Transverse colon (tissue), 3 donors: ENCODE measurements around the gene RNF19B.

Experiments
- EP300 ChIP-seq: sonication (generic); formaldehyde crosslinking; IDR thresholded peaks from one replicate; pipeline ENCODE4 v1.6.1; 2017; ENCODE audit warnings: antibody characterized with exemption, low read depth
- TF ChIP-seq, protein P1 (sequence below), 5 experiments: fragments of 200-600 bp in 3 of 5; fragments of 450-650 bp in 2 of 5; sonication (generic) in 3 of 5; IDR thresholded peaks; 1 replicate in 2 of 5; 2 replicates in 3 of 5; pipeline ENCODE4 v1.5.1; 2016 to 2017; ENCODE audit warnings: antibody characterized with exemption in 5 of 5, inconsistent platforms in 3 of 5, mild to moderate bottlenecking in 2 of 5, moderate library complexity in 1 of 5

DNA sequence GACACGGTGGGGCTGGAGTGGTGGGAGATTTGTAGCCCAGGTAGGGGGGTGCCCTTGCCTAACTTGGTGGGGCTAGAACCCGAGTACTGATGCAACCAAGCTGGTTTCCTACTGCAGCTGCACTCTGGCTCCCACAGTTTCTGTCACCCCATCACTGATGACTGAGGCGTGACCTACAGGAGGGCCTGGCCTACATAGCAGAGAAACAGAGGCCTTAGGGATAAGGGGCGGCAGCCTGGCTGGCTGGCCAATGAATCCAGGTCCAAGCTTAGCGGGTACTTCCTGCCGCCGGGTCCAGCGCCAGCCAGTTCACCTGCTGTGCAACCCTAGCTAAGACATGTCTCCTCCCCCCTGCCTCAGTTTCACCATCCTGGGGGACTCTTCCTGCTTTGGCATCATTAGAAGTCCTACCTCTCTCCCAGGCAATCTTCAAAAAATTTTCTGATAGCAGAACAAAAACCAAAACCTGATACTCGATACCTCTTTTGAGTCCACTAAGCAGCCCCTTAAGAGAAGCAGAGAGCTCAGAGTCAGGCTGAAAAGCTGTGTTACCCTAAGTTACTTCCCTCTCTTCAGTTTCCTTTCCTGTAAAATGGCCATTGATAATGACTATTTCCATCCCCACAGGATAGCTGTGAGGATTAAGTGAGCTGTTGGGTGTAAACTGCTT, 27.3 kb upstream of the RNF19B start:
- TF ChIP-seq, protein P1, sequence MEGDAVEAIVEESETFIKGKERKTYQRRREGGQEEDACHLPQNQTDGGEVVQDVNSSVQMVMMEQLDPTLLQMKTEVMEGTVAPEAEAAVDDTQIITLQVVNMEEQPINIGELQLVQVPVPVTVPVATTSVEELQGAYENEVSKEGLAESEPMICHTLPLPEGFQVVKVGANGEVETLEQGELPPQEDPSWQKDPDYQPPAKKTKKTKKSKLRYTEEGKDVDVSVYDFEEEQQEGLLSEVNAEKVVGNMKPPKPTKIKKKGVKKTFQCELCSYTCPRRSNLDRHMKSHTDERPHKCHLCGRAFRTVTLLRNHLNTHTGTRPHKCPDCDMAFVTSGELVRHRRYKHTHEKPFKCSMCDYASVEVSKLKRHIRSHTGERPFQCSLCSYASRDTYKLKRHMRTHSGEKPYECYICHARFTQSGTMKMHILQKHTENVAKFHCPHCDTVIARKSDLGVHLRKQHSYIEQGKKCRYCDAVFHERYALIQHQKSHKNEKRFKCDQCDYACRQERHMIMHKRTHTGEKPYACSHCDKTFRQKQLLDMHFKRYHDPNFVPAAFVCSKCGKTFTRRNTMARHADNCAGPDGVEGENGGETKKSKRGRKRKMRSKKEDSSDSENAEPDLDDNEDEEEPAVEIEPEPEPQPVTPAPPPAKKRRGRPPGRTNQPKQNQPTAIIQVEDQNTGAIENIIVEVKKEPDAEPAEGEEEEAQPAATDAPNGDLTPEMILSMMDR (IDR thresholded peaks at IDR 0.05) = no peak
- no peak for TF ChIP-seq EP300
